ENCODE results near the gene BAD. TPM values are rescaled to one million over a fixed set of nuclear protein-coding genes. Genes with fewer than 3 reads are reported as not detected.

BAD gene
- total and polyA plus RNA-seq, 2 of the 13 experiments (the other 11 are each of a cell fraction or from before 2014, with no cell fraction given): 17.9 to 28.5 TPM

GRCh38 chr11:64284962-64285884 lies 758 bp upstream of the BAD start, which contains the start of gene GPR137 (continued):
- TF ChIP-seq HMGXB3 (CRISPR knock-in tag; IDR thresholded peaks at IDR 0.05; ENCODE audit: borderline replicate concordance) (no peak), ZNF546 (CRISPR knock-in tag; conservative IDR thresholded peaks at IDR 0.05) (no peak), ATF5 (CRISPR knock-in tag; IDR thresholded peaks at IDR 0.05; ENCODE audit: low read depth) (no peak), ZNF383 (CRISPR knock-in tag; IDR thresholded peaks at IDR 0.05; ENCODE audit: borderline replicate concordance) (no peak), KLF6 (CRISPR knock-in tag; IDR thresholded peaks at IDR 0.05) (0 out of 2 replicates have a peak, but pooled peaks have one; percentile 36), POLR2G (IDR thresholded peaks at IDR 0.05; ENCODE audit: low read depth, low read length) (peak; percentile 58), YEATS4 (CRISPR knock-in tag; IDR thresholded peaks at IDR 0.05; ENCODE audit: borderline replicate concordance) (peak; percentile 44), ZFYVE20 (CRISPR knock-in tag; IDR thresholded peaks at IDR 0.05; ENCODE audit: borderline replicate concordance, low read depth) (no peak), AKNA (CRISPR knock-in tag; IDR thresholded peaks at IDR 0.05; ENCODE audit: borderline replicate concordance) (no peak), ZBED4 (CRISPR knock-in tag; IDR thresholded peaks at IDR 0.05; ENCODE audit: borderline replicate concordance) (peak; percentile 27; the same call in 1 of the 2 replicates), MYPOP (CRISPR knock-in tag; IDR thresholded peaks at IDR 0.05) (no peak)
